Renal cortical epithelial cell (primary cell): ENCODE results near the gene DUSP22. TPM values are rescaled to one million over a fixed set of nuclear protein-coding genes. Genes with fewer than 3 reads are reported as not detected.
A peak's percentile ranks its signal among the peaks of the same experiment; 100 is the strongest.
"Not testable (repeated sequence)": the region's sequence is repeated elsewhere in the genome, so short reads cannot be mapped to it uniquely, and the experiment has no call there.

Source experiments
- DNase-seq: peaks from one replicate; pipeline ENCODE4 v3.0.0-alpha.2; 2011; ENCODE audit warnings: low read depth
- total RNA-seq: library from RNA; depleted of rRNA; stranded (reverse); fragments of >200 nt; gene quantifications from 2 replicates; pipeline ENCODE4 v1.2.3, GENCODE V29; 2014

The DUSP22 gene
- 19.8 and 31.1 TPM in 2 replicates for total RNA-seq

- peak; percentile 65 for DNase-seq
Measured at GRCh38 chr6:291697-292505, at the start of gene DUSP22. TSS of gene DUSP22 (plus strand) at chr6:292487. CDS start at chr6:292540, 53 bp downstream.

GRCh38 chr6:246352-246751, 45.9 kb upstream of the DUSP22 start:
- no peak for DNase-seq

GRCh38 chr6:247351-247750, 44.9 kb upstream of the DUSP22 start:
- no peak for DNase-seq

GRCh38 chr6:248046-248445, 44.2 kb upstream of the DUSP22 start:
- not testable (repeated sequence) for DNase-seq

- DNase-seq = no peak
Measured at GRCh38 chr6:250676-251075, 41.6 kb upstream of the DUSP22 start.

GRCh38 chr6:251920-252319, 40.4 kb upstream of the DUSP22 start:
- peak; percentile 9 for DNase-seq

GRCh38 chr6:252775-253535, 39.3 kb upstream of the DUSP22 start:
- peak; percentile 19 for DNase-seq

- DNase-seq = no peak
Measured at GRCh38 chr6:254016-254415, 38.3 kb upstream of the DUSP22 start.

- no peak for DNase-seq
Measured at GRCh38 chr6:255041-255750, 37.1 kb upstream of the DUSP22 start.

- DNase-seq = no peak
Measured at GRCh38 chr6:255751-256083, 36.6 kb upstream of the DUSP22 start.

- no peak for DNase-seq
Measured at GRCh38 chr6:256169-256568, 36.1 kb upstream of the DUSP22 start.

GRCh38 chr6:257031-257725, 35.1 kb upstream of the DUSP22 start:
- peak; percentile 33 for DNase-seq

- DNase-seq = no peak
Measured at GRCh38 chr6:257774-258173, 34.5 kb upstream of the DUSP22 start.

GRCh38 chr6:259316-259715, 33.0 kb upstream of the DUSP22 start:
- DNase-seq = no peak

- DNase-seq = no peak
Measured at GRCh38 chr6:259901-260508, 32.3 kb upstream of the DUSP22 start.

GRCh38 chr6:264626-265025, 27.7 kb upstream of the DUSP22 start:
- no peak for DNase-seq

- no peak for DNase-seq
Measured at GRCh38 chr6:268394-268935, 23.8 kb upstream of the DUSP22 start.

GRCh38 chr6:273551-274058, 18.7 kb upstream of the DUSP22 start:
- DNase-seq = no peak

- peak; percentile 5 for DNase-seq
Measured at GRCh38 chr6:277746-278145, 14.5 kb upstream of the DUSP22 start.

- no peak for DNase-seq
Measured at GRCh38 chr6:278494-278893, 13.8 kb upstream of the DUSP22 start.
